Caco-2 (cell line): Measurements from ENCODE around the gene RIMS1. TPM values are rescaled to one million over a fixed set of nuclear protein-coding genes. Genes with fewer than 3 reads are reported as not detected.

Experiments used
- BruUV-seq: library from RNA; stranded (reverse); fragments of 400-500 nt; replicated peaks from 2 replicates; lab custom pipeline; 2021; lab: Mats Ljungman, UMichigan
- CTCF ChIA-PET: fragments of 300-600 bp; sonication (Branson Sonifier 250); formaldehyde crosslinking; loops from one replicate; lab custom pipeline; 2022; ENCODE audit warnings: antibody characterized with exemption; lab: Charles Lee
- POLR2A ChIA-PET: fragments of 300-600 bp; sonication (Branson Sonifier 250); formaldehyde crosslinking; loops from one replicate; lab custom pipeline; 2022; ENCODE audit warnings: antibody characterized with exemption; lab: Charles Lee
- DNase-seq, 2 experiments: peaks; one replicate each; pipeline versions ENCODE4 v3.0.0 to v3.0.0-alpha.2; 2020 to 2022
- H3K27me3 ChIP-seq: replicated peaks from 2 replicates; pipeline ENCODE4 v1.6.0; 2011; ENCODE audit warnings: low read length; ENCODE audit not compliant: control insufficient read depth, insufficient read depth
- H3K36me3 ChIP-seq: 2 replicates; pipeline ENCODE4 v1.5.1; 2011; ENCODE audit warnings: low read length; ENCODE audit not compliant: control insufficient read depth, insufficient read depth
- H3K4me1 ChIP-seq: fragments of 250-450 bp; sonication (Bioruptor Pico); 2 replicates; pipeline ENCODE4 v1.5.1; 2020; ENCODE audit warnings: mild to moderate bottlenecking
- H3K4me3 ChIP-seq: 2 replicates; pipeline ENCODE4 v1.5.1; 2011; ENCODE audit warnings: low read depth, mild to moderate bottlenecking, control low read depth, low read length
- H3K9me3 ChIP-seq: fragments of 250-450 bp; sonication (Bioruptor Pico); 2 replicates; pipeline ENCODE4 v1.5.1; 2020; ENCODE audit warnings: mild to moderate bottlenecking, moderate library complexity
- H3K27ac Mint-ChIP-seq: one replicate; pipeline ENCODE4 v1.8.0; 2022; ENCODE audit warnings: mixed read lengths; ENCODE audit not compliant: unreplicated experiment
- H3K27me3 Mint-ChIP-seq: one replicate; pipeline ENCODE4 v1.8.0; 2022; ENCODE audit warnings: mixed read lengths; ENCODE audit not compliant: insufficient read depth, unreplicated experiment
- H3K36me3 Mint-ChIP-seq: one replicate; pipeline ENCODE4 v1.8.0; 2022; ENCODE audit warnings: mild to moderate bottlenecking, mixed read lengths; ENCODE audit not compliant: insufficient read depth, unreplicated experiment
- H3K4me1 Mint-ChIP-seq: one replicate; pipeline ENCODE4 v1.8.0; 2022; ENCODE audit warnings: low read depth, mixed read lengths; ENCODE audit not compliant: unreplicated experiment
- H3K4me3 Mint-ChIP-seq: one replicate; pipeline ENCODE4 v1.8.0; 2022; ENCODE audit warnings: mild to moderate bottlenecking, moderate library complexity, mixed read lengths; ENCODE audit not compliant: unreplicated experiment
- H3K9me3 Mint-ChIP-seq: one replicate; pipeline ENCODE4 v1.8.0; 2022; ENCODE audit warnings: mixed read lengths; ENCODE audit not compliant: unreplicated experiment
- intact Hi-C: fragments of 100-400 bp; cut with micrococcal nuclease; formaldehyde crosslinking; loops from one replicate; pipeline ENCODE4 v1.10.0; 2022; ENCODE audit not compliant: unreplicated experiment
- total RNA-seq: library from RNA; stranded (reverse); gene quantifications from 2 replicates; pipeline ENCODE4 v1.2.3, GENCODE V29; 2022
- TF ChIP-seq, protein P1 (sequence below), 2 experiments: fragments of 200-600 bp in 1 of 2; IDR thresholded peaks; 1 replicate in 1 of 2; 2 replicates in 1 of 2; pipeline versions ENCODE4 v1.5.1 to v1.8.0; 2011 to 2022; ENCODE audit warnings: antibody characterized with exemption in 1 of 2, control low read depth in 1 of 2, inconsistent platforms in 1 of 2, low read depth in 1 of 2, low read length in 1 of 2, mild to moderate bottlenecking in 1 of 2, moderate library complexity in 1 of 2; ENCODE audit not compliant: insufficient read depth in 1 of 2, severe bottlenecking in 1 of 2, unreplicated experiment in 1 of 2

The RIMS1 gene
- total RNA-seq, 1 experiment from 2014 or later, result 3.4 TPM

- Mint-ChIP-seq H3K4me3 (no peak overlapping the region), H3K4me1 (no peaks in the 10 kb centered on the region), H3K36me3 (no peaks in the 10 kb centered on the region), H3K9me3 (no peaks in the 10 kb centered on the region), H3K27ac (no peak overlapping the region), H3K27me3 (no peaks in the 10 kb centered on the region)
- Histone ChIP-seq H3K4me1 (peaks cover 4% of the 10 kb centered on the region; the same call in 1 of the 2 replicates), H3K36me3 (no peaks in the 10 kb centered on the region), H3K9me3 (no peaks in the 10 kb centered on the region), H3K4me3 (no peak overlapping the region), H3K27me3 (no peaks in the 10 kb centered on the region)
- no peak for DNase-seq
- CTCF ChIA-PET, result interaction anchor here (1.0 to 4.0 kb wide), 6 partner anchors 9 to 204 kb away, joined by 3 to 70 read pairs (median 4); no protein-coding TSS in a partner anchor
- no TSS peak for BruUV-seq
- TF ChIP-seq, protein P1, sequence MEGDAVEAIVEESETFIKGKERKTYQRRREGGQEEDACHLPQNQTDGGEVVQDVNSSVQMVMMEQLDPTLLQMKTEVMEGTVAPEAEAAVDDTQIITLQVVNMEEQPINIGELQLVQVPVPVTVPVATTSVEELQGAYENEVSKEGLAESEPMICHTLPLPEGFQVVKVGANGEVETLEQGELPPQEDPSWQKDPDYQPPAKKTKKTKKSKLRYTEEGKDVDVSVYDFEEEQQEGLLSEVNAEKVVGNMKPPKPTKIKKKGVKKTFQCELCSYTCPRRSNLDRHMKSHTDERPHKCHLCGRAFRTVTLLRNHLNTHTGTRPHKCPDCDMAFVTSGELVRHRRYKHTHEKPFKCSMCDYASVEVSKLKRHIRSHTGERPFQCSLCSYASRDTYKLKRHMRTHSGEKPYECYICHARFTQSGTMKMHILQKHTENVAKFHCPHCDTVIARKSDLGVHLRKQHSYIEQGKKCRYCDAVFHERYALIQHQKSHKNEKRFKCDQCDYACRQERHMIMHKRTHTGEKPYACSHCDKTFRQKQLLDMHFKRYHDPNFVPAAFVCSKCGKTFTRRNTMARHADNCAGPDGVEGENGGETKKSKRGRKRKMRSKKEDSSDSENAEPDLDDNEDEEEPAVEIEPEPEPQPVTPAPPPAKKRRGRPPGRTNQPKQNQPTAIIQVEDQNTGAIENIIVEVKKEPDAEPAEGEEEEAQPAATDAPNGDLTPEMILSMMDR (IDR thresholded peaks at IDR 0.05; ENCODE audit: insufficient read depth in 1 of 2, low read depth in 1 of 2, low read length in 1 of 2, severe bottlenecking in 1 of 2, unreplicated experiment in 1 of 2), result no peak
- POLR2A ChIA-PET, result no interaction called here
- intact Hi-C loops, result loop anchor here (1.0 to 5.0 kb wide), 4 partner anchors 110 to 769 kb away; no protein-coding TSS in a partner anchor
These were observed 526.3 kb downstream of the RIMS1 start for GRCh38 chr6:72412709-72413044.

- no peak overlapping the region for H3K4me3 ChIP-seq
- no peaks in the 10 kb centered on the region for H3K27me3 ChIP-seq
- H3K9me3 ChIP-seq, result no peaks in the 10 kb centered on the region
- ChIA-PET CTCF (interaction anchor here (4.0 kb wide), 1 partner anchor 167 kb away, joined by 70 read pairs; no protein-coding TSS in a partner anchor), POLR2A (no interaction called here)
- Mint-ChIP-seq H3K27me3 (no peaks in the 10 kb centered on the region), H3K4me1 (no peaks in the 10 kb centered on the region), H3K27ac (no peak overlapping the region), H3K36me3 (no peaks in the 10 kb centered on the region), H3K4me3 (no peak overlapping the region), H3K9me3 (no peaks in the 10 kb centered on the region)
- TF ChIP-seq, protein P1 (IDR thresholded peaks at IDR 0.05; ENCODE audit: insufficient read depth in 1 of 2, low read depth in 1 of 2, low read length in 1 of 2, severe bottlenecking in 1 of 2, unreplicated experiment in 1 of 2), result no peak
- peak in 1 of 2 experiments; percentile 12 for DNase-seq
- no peaks in the 10 kb centered on the region for H3K36me3 ChIP-seq
- no TSS peak for BruUV-seq
- peaks cover 4% of the 10 kb centered on the region; the same call in 1 of the 2 replicates for H3K4me1 ChIP-seq
- intact Hi-C loops, result loop anchor here (2.0 to 5.0 kb wide), 2 partner anchors 109 to 168 kb away; no protein-coding TSS in a partner anchor
These were observed 527.5 kb downstream of the RIMS1 start for GRCh38 chr6:72413884-72414283.

- Mint-ChIP-seq H3K9me3 (no peaks in the 10 kb centered on the region), H3K27me3 (no peaks in the 10 kb centered on the region), H3K27ac (no peak overlapping the region), H3K4me3 (no peak overlapping the region), H3K36me3 (no peaks in the 10 kb centered on the region), H3K4me1 (no peaks in the 10 kb centered on the region)
- DNase-seq, result no peak
- H3K4me1 ChIP-seq, result peaks cover 4% of the 10 kb centered on the region; the same call in 1 of the 2 replicates
- no peak overlapping the region for H3K4me3 ChIP-seq
- POLR2A ChIA-PET, result no interaction called here
- no TSS peak for BruUV-seq
- TF ChIP-seq, protein P1 (IDR thresholded peaks at IDR 0.05; ENCODE audit: insufficient read depth in 1 of 2, low read depth in 1 of 2, low read length in 1 of 2, severe bottlenecking in 1 of 2, unreplicated experiment in 1 of 2), result no peak
- CTCF ChIA-PET, result interaction anchor here (4.0 kb wide), 1 partner anchor 166 kb away, joined by 70 read pairs; no protein-coding TSS in a partner anchor
- no peaks in the 10 kb centered on the region for H3K27me3 ChIP-seq
- no peaks in the 10 kb centered on the region for H3K36me3 ChIP-seq
- no peaks in the 10 kb centered on the region for H3K9me3 ChIP-seq
- intact Hi-C loops, result loop anchor here (5.0 kb wide), 1 partner anchor 168 kb away; no protein-coding TSS in a partner anchor
These were observed 528.3 kb downstream of the RIMS1 start for GRCh38 chr6:72414657-72415056.
